HCT116 (cell line): ENCODE data around the gene SYCE3. TPM values are rescaled to one million over a fixed set of nuclear protein-coding genes. Genes with fewer than 3 reads are reported as not detected.

ENCODE experiments used
- ATAC-seq: fragments of 200-7000 bp; cut with Tn5 transposase; 2 replicates; pipeline ENCODE4 v1.9.1; 2020; ENCODE audit warnings: mild to moderate bottlenecking, moderate library complexity
- BruUV-seq: library from RNA; stranded (reverse); fragments of 400-500 nt; replicated peaks from 2 replicates; lab custom pipeline; 2021; lab: Mats Ljungman, UMichigan
- CTCF ChIA-PET: fragments of 300-600 bp; sonication (Branson Sonifier 250); formaldehyde crosslinking; loops from one replicate; lab custom pipeline; 2021; ENCODE audit warnings: antibody characterized with exemption; lab: Charles Lee
- POLR2A ChIA-PET: fragments of 300-600, 350-600 bp; sonication (Branson Sonifier 250); formaldehyde crosslinking; loops from one replicate; lab custom pipeline; 2021; ENCODE audit warnings: antibody characterized with exemption; lab: Charles Lee
- RAD21 ChIA-PET, 2 experiments: fragments of 300-600 bp; sonication (Branson Sonifier 250); formaldehyde crosslinking; loops; one replicate each; lab custom pipeline; 2023; ENCODE audit warnings: low total read pairs in 2 of 2; ENCODE audit not compliant: uncharacterized antibody in 2 of 2, unreplicated experiment in 2 of 2, low non-redundant PET in 1 of 2; lab: Charles Lee
- DNase-seq: peaks from one replicate; pipeline ENCODE4 v3.0.0-alpha.2; 2010; ENCODE audit warnings: low read depth, low spot score
- H2AFZ ChIP-seq: fragments of 200-600 bp; shearing (Covaris generic), sonication (generic); 2 replicates; pipeline ENCODE4 v1.6.1; 2017; ENCODE audit warnings: low read depth, mixed run types, mixed read lengths, antibody characterized with exemption, low read length; ENCODE audit not compliant: poor library complexity, severe bottlenecking
- H3K27ac ChIP-seq: 2 replicates; pipeline ENCODE4 v1.5.1; 2012; ENCODE audit warnings: low read depth, low read length
- H3K27me3 ChIP-seq: fragments of 200-600 bp; sonication (generic); 2 replicates; pipeline ENCODE4 v1.6.1; 2016; ENCODE audit warnings: mixed run types, low read length, mixed read lengths; ENCODE audit not compliant: insufficient read depth
- H3K36me3 ChIP-seq, 2 experiments: fragments of 200-500 bp in 1 of 2; fragments of 200-600 bp in 1 of 2; sonication (Bioruptor generic) in 1 of 2; sonication (generic) in 1 of 2; 2 replicates each; pipeline versions ENCODE4 v1.5.1 to v1.6.1; 2014 to 2016; ENCODE audit warnings: low read length in 2 of 2, inconsistent platforms in 1 of 2, mixed read lengths in 1 of 2, mixed run types in 1 of 2; ENCODE audit not compliant: insufficient read depth in 2 of 2, control insufficient read depth in 1 of 2
- H3K4me1 ChIP-seq, 2 experiments: fragments of 200-600 bp in 1 of 2; sonication (generic) in 1 of 2; 2 replicates each; pipeline versions ENCODE4 v1.5.1 to v1.6.1; 2012 to 2017; ENCODE audit warnings: low read length in 2 of 2, inconsistent platforms in 1 of 2, mild to moderate bottlenecking in 1 of 2, mixed read lengths in 1 of 2, mixed run types in 1 of 2, moderate library complexity in 1 of 2; ENCODE audit not compliant: insufficient read depth in 2 of 2, control insufficient read depth in 1 of 2
- H3K4me2 ChIP-seq: fragments of 200-600 bp; sonication (generic); 2 replicates; pipeline ENCODE4 v1.6.1; 2017; ENCODE audit warnings: mixed run types, low read length, mixed read lengths
- H3K4me3 ChIP-seq, 2 experiments: fragments of 200-600 bp in 1 of 2; sonication (generic) in 1 of 2; replicated peaks in 1 of 2; 2 replicates each; pipeline ENCODE4 v1.5.1; 2011 to 2016; ENCODE audit warnings: low read length in 2 of 2, control low read depth in 1 of 2, low read depth in 1 of 2, mild to moderate bottlenecking in 1 of 2, mixed read lengths in 1 of 2, mixed run types in 1 of 2
- H3K79me2 ChIP-seq: fragments of 200-600 bp; sonication (generic); 2 replicates; pipeline ENCODE4 v1.6.1; 2017; ENCODE audit warnings: mild to moderate bottlenecking, mixed run types, low read length, moderate library complexity, mixed read lengths; ENCODE audit not compliant: insufficient read depth
- H3K9ac ChIP-seq: fragments of 200-600 bp; sonication (generic); 2 replicates; pipeline ENCODE4 v1.6.1; 2016; ENCODE audit warnings: low read length, mixed read lengths
- H3K9me2 ChIP-seq: fragments of 200-600 bp; sonication (generic), shearing (Covaris generic); 2 replicates; pipeline ENCODE4 v1.6.1; 2017; ENCODE audit warnings: mixed run types, mild to moderate bottlenecking, moderate library complexity; ENCODE audit not compliant: insufficient read depth
- H3K9me3 ChIP-seq, 2 experiments: fragments of 200-500 bp in 1 of 2; fragments of 200-600 bp in 1 of 2; sonication (Bioruptor generic) in 1 of 2; sonication (generic) in 1 of 2; 2 replicates each; pipeline ENCODE4 v1.6.1; 2014 to 2017; ENCODE audit warnings: low read length in 2 of 2, mixed read lengths in 2 of 2, inconsistent platforms in 1 of 2, low read depth in 1 of 2, mild to moderate bottlenecking in 1 of 2, mixed run types in 1 of 2, moderate library complexity in 1 of 2; ENCODE audit not compliant: control insufficient read depth in 1 of 2, insufficient read depth in 1 of 2
- H4K20me1 ChIP-seq: fragments of 200-600 bp; sonication (generic), shearing (Covaris generic); 2 replicates; pipeline ENCODE4 v1.6.1; 2017; ENCODE audit warnings: mixed run types, mild to moderate bottlenecking, moderate library complexity; ENCODE audit not compliant: insufficient read depth
- CBX3 ChIP-seq: IDR thresholded peaks from 2 replicates; pipeline ENCODE4 v1.6.1; 2012; ENCODE audit warnings: low read depth
- EGR1 ChIP-seq: IDR thresholded peaks from 2 replicates; pipeline ENCODE4 v1.6.1; 2012; ENCODE audit warnings: low read depth
- EZH2 ChIP-seq: fragments of 200-600 bp; sonication (generic); IDR thresholded peaks from 2 replicates; pipeline ENCODE4 v1.6.1; 2017; ENCODE audit warnings: antibody characterized with exemption, mixed run types
- EZH2phosphoT487 ChIP-seq: fragments of 200-600 bp; IDR thresholded peaks from 2 replicates; pipeline ENCODE4 v1.6.1; 2018; ENCODE audit warnings: antibody characterized with exemption, borderline replicate concordance
- FOSL1 ChIP-seq: IDR thresholded peaks from 2 replicates; pipeline ENCODE4 v1.6.1; 2012; ENCODE audit warnings: low read depth
- POLR2A ChIP-seq: IDR thresholded peaks from 2 replicates; pipeline ENCODE4 v1.7.0; 2011; ENCODE audit warnings: borderline replicate concordance; ENCODE audit not compliant: insufficient read depth, insufficient read length; ENCODE audit errors: extremely low read depth
- RAD21 ChIP-seq: IDR thresholded peaks from 2 replicates; pipeline ENCODE4 v1.6.1; 2012; ENCODE audit warnings: low read depth, mild to moderate bottlenecking
- SP1 ChIP-seq: IDR thresholded peaks from 2 replicates; pipeline ENCODE4 v1.6.1; 2012; ENCODE audit warnings: low read depth
- TCF7L2 ChIP-seq: IDR thresholded peaks from 2 replicates; pipeline ENCODE4 v1.7.0; 2011; ENCODE audit warnings: borderline replicate concordance, inconsistent platforms; ENCODE audit not compliant: insufficient read depth, insufficient read length; ENCODE audit errors: extremely low read depth
- YY1 ChIP-seq: IDR thresholded peaks from 2 replicates; pipeline ENCODE4 v1.6.1; 2011; ENCODE audit warnings: low read length, low read depth, moderate library complexity, mild to moderate bottlenecking; ENCODE audit not compliant: insufficient replicate concordance; ENCODE audit errors: extremely low read depth
- intact Hi-C: fragments of 100-400 bp; cut with micrococcal nuclease; formaldehyde crosslinking; loops from 2 replicates; pipeline ENCODE4 v1.10.0; 2022
- total RNA-seq: library from RNA; stranded (reverse); gene quantifications from one replicate; pipeline ENCODE4 v1.2.1, GENCODE V29; 2021; ENCODE audit not compliant: unreplicated experiment
- TF ChIP-seq, protein P1 (sequence below): IDR thresholded peaks from 2 replicates; pipeline ENCODE4 v1.6.1; 2012; ENCODE audit warnings: low read depth
- TF ChIP-seq, protein P2 (sequence below), 3 experiments: fragments of 200-600 bp in 1 of 3; sonication (generic) in 1 of 3; IDR thresholded peaks in 2 of 3; conservative IDR thresholded peaks in 1 of 3; 2 replicates each; pipeline ENCODE4 v1.5.1; 2012 to 2017; ENCODE audit warnings: low read depth in 2 of 3, low read length in 2 of 3, antibody characterized with exemption in 1 of 3, borderline replicate concordance in 1 of 3, control low read depth in 1 of 3, mild to moderate bottlenecking in 1 of 3, mixed read lengths in 1 of 3, mixed run types in 1 of 3, moderate library complexity in 1 of 3; ENCODE audit not compliant: insufficient read depth in 1 of 3
- TF ChIP-seq, protein P3 (sequence below): IDR thresholded peaks from 2 replicates; pipeline ENCODE4 v1.6.1; 2012

SYCE3 gene
- total RNA-seq, 1 experiment from 2014 or later = not detected

DNA sequence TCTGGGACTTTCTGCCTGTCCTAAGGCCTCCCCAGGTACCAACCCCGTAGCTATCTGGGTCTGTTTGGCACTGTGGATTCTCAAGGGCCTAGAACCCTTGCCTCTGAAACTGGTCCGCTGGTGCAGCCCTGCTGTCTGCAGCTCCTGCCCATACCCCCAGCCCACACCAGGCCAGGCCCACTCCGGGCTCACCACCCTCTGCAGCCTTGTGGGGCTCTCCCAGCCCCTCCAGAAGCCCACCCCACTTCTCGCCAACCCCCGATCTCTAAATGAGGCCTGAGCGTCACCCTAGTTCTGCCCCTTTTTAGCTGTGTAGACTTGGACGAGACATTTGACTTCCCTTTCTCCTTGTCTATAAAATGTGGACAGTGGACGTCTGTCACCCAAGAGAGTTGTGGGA lies 12.3 kb downstream of the SYCE3 start:
- H3K9ac ChIP-seq = no peak overlapping the region
- intact Hi-C loops = no loop called here
- H3K4me2 ChIP-seq = no peak overlapping the region
- H2AFZ ChIP-seq = no peak overlapping the region
- H3K9me2 ChIP-seq = no peaks in the 10 kb centered on the region
- RAD21 ChIA-PET = no interaction called here
- no peaks in the 10 kb centered on the region for H3K36me3 ChIP-seq
- no peak overlapping the region for H3K4me3 ChIP-seq
- CTCF ChIA-PET = interaction anchor here (1.0 kb wide), 1 partner anchor 12 kb away, joined by 4 read pairs; the partner anchor contains the start of gene SYCE3
- POLR2A ChIA-PET = no interaction called here
- no TSS peak for BruUV-seq
- H3K9me3 ChIP-seq = no peaks in the 10 kb centered on the region
- H3K27me3 ChIP-seq = no peaks in the 10 kb centered on the region
- no peaks in the 10 kb centered on the region for H3K4me1 ChIP-seq
- no peak for DNase-seq
- no peaks in the 10 kb centered on the region for H4K20me1 ChIP-seq
- no peak for TF ChIP-seq EZH2
- no peak for TF ChIP-seq TCF7L2
- no peak for TF ChIP-seq FOSL1
- no peak for TF ChIP-seq EZH2phosphoT487
- no peak for TF ChIP-seq RAD21
- TF ChIP-seq, protein P1, sequence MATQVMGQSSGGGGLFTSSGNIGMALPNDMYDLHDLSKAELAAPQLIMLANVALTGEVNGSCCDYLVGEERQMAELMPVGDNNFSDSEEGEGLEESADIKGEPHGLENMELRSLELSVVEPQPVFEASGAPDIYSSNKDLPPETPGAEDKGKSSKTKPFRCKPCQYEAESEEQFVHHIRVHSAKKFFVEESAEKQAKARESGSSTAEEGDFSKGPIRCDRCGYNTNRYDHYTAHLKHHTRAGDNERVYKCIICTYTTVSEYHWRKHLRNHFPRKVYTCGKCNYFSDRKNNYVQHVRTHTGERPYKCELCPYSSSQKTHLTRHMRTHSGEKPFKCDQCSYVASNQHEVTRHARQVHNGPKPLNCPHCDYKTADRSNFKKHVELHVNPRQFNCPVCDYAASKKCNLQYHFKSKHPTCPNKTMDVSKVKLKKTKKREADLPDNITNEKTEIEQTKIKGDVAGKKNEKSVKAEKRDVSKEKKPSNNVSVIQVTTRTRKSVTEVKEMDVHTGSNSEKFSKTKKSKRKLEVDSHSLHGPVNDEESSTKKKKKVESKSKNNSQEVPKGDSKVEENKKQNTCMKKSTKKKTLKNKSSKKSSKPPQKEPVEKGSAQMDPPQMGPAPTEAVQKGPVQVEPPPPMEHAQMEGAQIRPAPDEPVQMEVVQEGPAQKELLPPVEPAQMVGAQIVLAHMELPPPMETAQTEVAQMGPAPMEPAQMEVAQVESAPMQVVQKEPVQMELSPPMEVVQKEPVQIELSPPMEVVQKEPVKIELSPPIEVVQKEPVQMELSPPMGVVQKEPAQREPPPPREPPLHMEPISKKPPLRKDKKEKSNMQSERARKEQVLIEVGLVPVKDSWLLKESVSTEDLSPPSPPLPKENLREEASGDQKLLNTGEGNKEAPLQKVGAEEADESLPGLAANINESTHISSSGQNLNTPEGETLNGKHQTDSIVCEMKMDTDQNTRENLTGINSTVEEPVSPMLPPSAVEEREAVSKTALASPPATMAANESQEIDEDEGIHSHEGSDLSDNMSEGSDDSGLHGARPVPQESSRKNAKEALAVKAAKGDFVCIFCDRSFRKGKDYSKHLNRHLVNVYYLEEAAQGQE = no peak
- no peak for TF ChIP-seq CBX3
- TF ChIP-seq, protein P2, sequence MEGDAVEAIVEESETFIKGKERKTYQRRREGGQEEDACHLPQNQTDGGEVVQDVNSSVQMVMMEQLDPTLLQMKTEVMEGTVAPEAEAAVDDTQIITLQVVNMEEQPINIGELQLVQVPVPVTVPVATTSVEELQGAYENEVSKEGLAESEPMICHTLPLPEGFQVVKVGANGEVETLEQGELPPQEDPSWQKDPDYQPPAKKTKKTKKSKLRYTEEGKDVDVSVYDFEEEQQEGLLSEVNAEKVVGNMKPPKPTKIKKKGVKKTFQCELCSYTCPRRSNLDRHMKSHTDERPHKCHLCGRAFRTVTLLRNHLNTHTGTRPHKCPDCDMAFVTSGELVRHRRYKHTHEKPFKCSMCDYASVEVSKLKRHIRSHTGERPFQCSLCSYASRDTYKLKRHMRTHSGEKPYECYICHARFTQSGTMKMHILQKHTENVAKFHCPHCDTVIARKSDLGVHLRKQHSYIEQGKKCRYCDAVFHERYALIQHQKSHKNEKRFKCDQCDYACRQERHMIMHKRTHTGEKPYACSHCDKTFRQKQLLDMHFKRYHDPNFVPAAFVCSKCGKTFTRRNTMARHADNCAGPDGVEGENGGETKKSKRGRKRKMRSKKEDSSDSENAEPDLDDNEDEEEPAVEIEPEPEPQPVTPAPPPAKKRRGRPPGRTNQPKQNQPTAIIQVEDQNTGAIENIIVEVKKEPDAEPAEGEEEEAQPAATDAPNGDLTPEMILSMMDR (IDR thresholded peaks at IDR 0.05 in 2 of 3, conservative IDR thresholded peaks at IDR 0.05 in 1 of 3; ENCODE audit: borderline replicate concordance in 1 of 3, insufficient read depth in 1 of 3, low read depth in 2 of 3, low read length in 2 of 3) = no peak
- TF ChIP-seq EGR1 = no peak
- no peak for TF ChIP-seq SP1
- no peak for TF ChIP-seq POLR2A
- TF ChIP-seq YY1 = no peak
- TF ChIP-seq, protein P3, sequence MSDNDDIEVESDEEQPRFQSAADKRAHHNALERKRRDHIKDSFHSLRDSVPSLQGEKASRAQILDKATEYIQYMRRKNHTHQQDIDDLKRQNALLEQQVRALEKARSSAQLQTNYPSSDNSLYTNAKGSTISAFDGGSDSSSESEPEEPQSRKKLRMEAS = no peak
- TF ChIP-seq, all 23 proteins: peak for 0
- H3K27ac ChIP-seq = no peak overlapping the region
- ATAC-seq = no peak
- H3K79me2 ChIP-seq = no peaks in the 10 kb centered on the region
